ENCODE measurements around the gene PLA2R1.
"Not testable (repeated sequence)": the region's sequence is repeated elsewhere in the genome, so short reads cannot be mapped to it uniquely, and the experiment has no call there.

The PLA2R1 gene

GRCh38 chr2:160038662-160039061 lies 23.8 kb downstream of the PLA2R1 start:
- DNase-seq; in situ Hi-C loops (cut with MboI; ENCODE audit: low pct_unique_long_range_greater_than_20kb, low sequenced_read_pairs): not testable (repeated sequence)

GRCh38 chr2:160036736-160037135 lies 25.7 kb downstream of the PLA2R1 start:
- in situ Hi-C loops (cut with MboI; ENCODE audit: low pct_unique_long_range_greater_than_20kb, low sequenced_read_pairs), result no loop called here

GRCh38 chr2:160035125-160035524 lies 27.3 kb downstream of the PLA2R1 start:
- in situ Hi-C loops (cut with MboI; ENCODE audit: low pct_unique_long_range_greater_than_20kb, low sequenced_read_pairs), result no loop called here
- DNase-seq, result no peak

More at GRCh38 chr2:160036736-160037135, 25.7 kb downstream of the PLA2R1 start:
- DNase-seq, result no peak

- in situ Hi-C loops (cut with MboI; ENCODE audit: low pct_unique_long_range_greater_than_20kb, low sequenced_read_pairs), result no loop called here
- DNase-seq, result no peak
These were observed 28.0 kb downstream of the PLA2R1 start for GRCh38 chr2:160034396-160034795.

- no peak for DNase-seq
- in situ Hi-C loops (cut with MboI; ENCODE audit: low pct_unique_long_range_greater_than_20kb, low sequenced_read_pairs), result no loop called here
These were observed 28.6 kb downstream of the PLA2R1 start for GRCh38 chr2:160033732-160034392.

GRCh38 chr2:160029270-160029628 lies 33.2 kb downstream of the PLA2R1 start:
- in situ Hi-C loops (cut with MboI; ENCODE audit: low pct_unique_long_range_greater_than_20kb, low sequenced_read_pairs), result no loop called here
- no peak for DNase-seq

- no peak for DNase-seq
- in situ Hi-C loops (cut with MboI; ENCODE audit: low pct_unique_long_range_greater_than_20kb, low sequenced_read_pairs), result no loop called here
These were observed 33.8 kb downstream of the PLA2R1 start for GRCh38 chr2:160028431-160029269.

GRCh38 chr2:160022162-160022561 lies 40.3 kb downstream of the PLA2R1 start:
- peak; percentile 38 for DNase-seq
- in situ Hi-C loops (cut with MboI; ENCODE audit: low pct_unique_long_range_greater_than_20kb, low sequenced_read_pairs), result no loop called here

GRCh38 chr2:160019374-160020090 lies 42.9 kb downstream of the PLA2R1 start:
- in situ Hi-C loops (cut with MboI; ENCODE audit: low pct_unique_long_range_greater_than_20kb, low sequenced_read_pairs), result no loop called here

GRCh38 chr2:160015746-160016145 lies 46.7 kb downstream of the PLA2R1 start:
- no peak for DNase-seq
- in situ Hi-C loops (cut with MboI; ENCODE audit: low pct_unique_long_range_greater_than_20kb, low sequenced_read_pairs), result no loop called here

More at GRCh38 chr2:160019374-160020090, 42.9 kb downstream of the PLA2R1 start:
- DNase-seq, result no peak

- DNase-seq, result no peak
- in situ Hi-C loops (cut with MboI; ENCODE audit: low pct_unique_long_range_greater_than_20kb, low sequenced_read_pairs), result no loop called here
These were observed 48.2 kb downstream of the PLA2R1 start for GRCh38 chr2:160014227-160014626.

GRCh38 chr2:160010361-160011145 lies 51.9 kb downstream of the PLA2R1 start:
- no peak for DNase-seq
- in situ Hi-C loops (cut with MboI; ENCODE audit: low pct_unique_long_range_greater_than_20kb, low sequenced_read_pairs), result no loop called here

GRCh38 chr2:160007111-160007510 lies 55.3 kb downstream of the PLA2R1 start:
- no peak for DNase-seq
- in situ Hi-C loops (cut with MboI; ENCODE audit: low pct_unique_long_range_greater_than_20kb, low sequenced_read_pairs), result no loop called here

- in situ Hi-C loops (cut with MboI; ENCODE audit: low pct_unique_long_range_greater_than_20kb, low sequenced_read_pairs), result no loop called here
- no peak for DNase-seq
These were observed 55.9 kb downstream of the PLA2R1 start for GRCh38 chr2:160006475-160006874.

GRCh38 chr2:160005908-160006307 lies 56.5 kb downstream of the PLA2R1 start:
- no peak for DNase-seq
- in situ Hi-C loops (cut with MboI; ENCODE audit: low pct_unique_long_range_greater_than_20kb, low sequenced_read_pairs), result no loop called here

GRCh38 chr2:160005476-160005875 lies 56.9 kb downstream of the PLA2R1 start:
- no peak for DNase-seq
- in situ Hi-C loops (cut with MboI; ENCODE audit: low pct_unique_long_range_greater_than_20kb, low sequenced_read_pairs), result no loop called here

- in situ Hi-C loops (cut with MboI; ENCODE audit: low pct_unique_long_range_greater_than_20kb, low sequenced_read_pairs), result no loop called here
- DNase-seq, result no peak
These were observed 63.5 kb downstream of the PLA2R1 start for GRCh38 chr2:159998961-159999360.

- no peak for DNase-seq
- in situ Hi-C loops (cut with MboI; ENCODE audit: low pct_unique_long_range_greater_than_20kb, low sequenced_read_pairs), result no loop called here
These were observed 64.2 kb downstream of the PLA2R1 start for GRCh38 chr2:159998243-159998642.

All from KBM-7 (cell line).